Measurements from ENCODE around the gene DTD1. TPM values are rescaled to one million over a fixed set of nuclear protein-coding genes. Genes with fewer than 3 reads are reported as not detected.

The DTD1 gene
- total RNA-seq, 1 experiment from 2014 or later, result 16.6 TPM

- intact Hi-C loops (cut with micrococcal nuclease; ENCODE audit: unreplicated experiment), result no loop called here
Observed at GRCh38 chr20:18749528-18749927, 161.7 kb downstream of the DTD1 start.

DNA sequence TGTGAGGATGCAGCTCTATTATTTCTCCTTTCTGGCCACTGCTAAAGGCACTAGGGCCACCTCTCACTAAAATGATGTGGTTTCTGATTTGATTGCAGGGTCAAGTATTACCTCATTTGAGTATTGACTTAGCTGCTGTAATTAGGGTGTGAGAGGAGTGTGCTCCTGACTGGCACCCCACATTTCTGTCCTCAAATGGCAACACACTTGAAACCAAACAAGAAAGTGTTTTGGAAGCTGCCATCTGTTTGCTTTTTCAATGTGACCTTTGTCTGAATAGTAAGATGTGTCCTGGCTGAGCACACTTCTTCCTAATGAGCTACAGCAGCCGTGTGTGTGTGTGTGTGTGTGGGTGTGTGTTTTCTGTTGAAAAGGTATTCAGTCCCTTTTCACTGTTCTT lies 162.9 kb downstream of the DTD1 start:
- BruUV-seq (replicated peaks), result no TSS peak

More at GRCh38 chr20:18749528-18749927, 161.7 kb downstream of the DTD1 start:
- no peaks in the 10 kb centered on the region for H3K36me3 ChIP-seq (ENCODE audit: insufficient read depth, low read length, poor library complexity, severe bottlenecking)
- no peaks in the 10 kb centered on the region for H3K27me3 ChIP-seq (replicated peaks; ENCODE audit: insufficient read depth, low read depth, low read length, poor library complexity)
- no peak overlapping the region for H3K4me3 ChIP-seq (ENCODE audit: low read depth, low read length, poor library complexity, severe bottlenecking)
- TF ChIP-seq EZH2 (IDR thresholded peaks at IDR 0.05; ENCODE audit: borderline replicate concordance, low read depth, low read length, poor library complexity, severe bottlenecking) (no peak), CTCF (conservative IDR thresholded peaks at IDR 0.05; ENCODE audit: low read depth, low read length) (no peak)
- ChIA-PET POLR2A (ENCODE audit: low non-redundant PET) (no interaction called here), CTCF (no interaction called here)
- H3K9me3 ChIP-seq (ENCODE audit: low read depth, low read length, poor library complexity, severe bottlenecking), result no peaks in the 10 kb centered on the region
- BruUV-seq (replicated peaks), result no TSS peak
- no peak for DNase-seq (ENCODE audit: low spot score)
- no peak overlapping the region for H3K27ac ChIP-seq (ENCODE audit: low read depth, low read length, poor library complexity, severe bottlenecking)
- H3K4me1 ChIP-seq (ENCODE audit: insufficient read depth, low read length, poor library complexity, severe bottlenecking), result no peaks in the 10 kb centered on the region

DNA sequence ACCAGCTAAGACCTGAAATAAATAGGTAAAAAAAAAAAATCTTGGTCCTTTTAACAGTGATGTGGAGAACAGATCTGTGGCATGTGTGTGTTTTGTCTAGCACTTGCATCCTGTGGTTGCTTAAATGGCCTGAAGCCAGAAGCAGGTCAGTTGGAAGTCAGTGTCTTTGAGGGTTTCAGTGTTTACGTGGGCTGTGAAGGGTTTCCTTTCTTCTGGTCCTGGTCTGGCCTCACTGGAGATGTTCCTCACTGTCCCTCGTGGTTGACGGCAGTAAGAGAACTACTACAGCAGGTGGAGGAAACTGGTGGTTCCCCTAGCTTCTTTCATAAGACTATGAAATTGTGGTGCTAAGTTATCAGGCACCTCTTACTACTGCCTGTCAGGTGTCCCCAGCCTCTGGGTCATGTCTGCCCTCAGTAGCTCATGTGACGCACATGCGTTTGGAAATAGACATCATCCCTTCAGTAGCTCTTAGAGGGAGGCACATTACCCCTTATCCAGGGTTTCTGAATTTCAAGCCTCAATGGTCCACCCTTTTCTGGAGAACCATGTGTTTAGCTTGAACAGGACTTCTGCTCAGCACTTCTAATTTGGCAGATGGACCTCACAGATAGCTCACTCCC lies 166.3 kb downstream of the DTD1 start:
- CTCF ChIA-PET, result no interaction called here
- Histone ChIP-seq H3K4me3 (ENCODE audit: low read depth, low read length, poor library complexity, severe bottlenecking) (no peak overlapping the region), H3K9me3 (ENCODE audit: low read depth, low read length, poor library complexity, severe bottlenecking) (no peaks in the 10 kb centered on the region), H3K36me3 (ENCODE audit: insufficient read depth, low read length, poor library complexity, severe bottlenecking) (no peaks in the 10 kb centered on the region), H3K27ac (ENCODE audit: low read depth, low read length, poor library complexity, severe bottlenecking) (no peak overlapping the region), H3K27me3 (replicated peaks; ENCODE audit: insufficient read depth, low read depth, low read length, poor library complexity) (no peaks in the 10 kb centered on the region), H3K4me1 (ENCODE audit: insufficient read depth, low read length, poor library complexity, severe bottlenecking) (no peaks in the 10 kb centered on the region)
- intact Hi-C loops (cut with micrococcal nuclease; ENCODE audit: unreplicated experiment), result no loop called here
- no peak for DNase-seq (ENCODE audit: low spot score)
- no peak for TF ChIP-seq EZH2 (IDR thresholded peaks at IDR 0.05; ENCODE audit: borderline replicate concordance, low read depth, low read length, poor library complexity, severe bottlenecking)
- TF ChIP-seq CTCF (conservative IDR thresholded peaks at IDR 0.05; ENCODE audit: low read depth, low read length), result no peak
- BruUV-seq (replicated peaks), result no TSS peak
- POLR2A ChIA-PET (ENCODE audit: low non-redundant PET), result no interaction called here

More for the DNA sequence above, 162.9 kb downstream of the DTD1 start:
- intact Hi-C loops (cut with micrococcal nuclease; ENCODE audit: unreplicated experiment), result no loop called here
- CTCF ChIA-PET, result no interaction called here
- H3K9me3 ChIP-seq (ENCODE audit: low read depth, low read length, poor library complexity, severe bottlenecking), result no peaks in the 10 kb centered on the region
- POLR2A ChIA-PET (ENCODE audit: low non-redundant PET), result no interaction called here
- no peaks in the 10 kb centered on the region for H3K4me1 ChIP-seq (ENCODE audit: insufficient read depth, low read length, poor library complexity, severe bottlenecking)
- H3K4me3 ChIP-seq (ENCODE audit: low read depth, low read length, poor library complexity, severe bottlenecking), result no peak overlapping the region
- no peaks in the 10 kb centered on the region for H3K36me3 ChIP-seq (ENCODE audit: insufficient read depth, low read length, poor library complexity, severe bottlenecking)
- H3K27ac ChIP-seq (ENCODE audit: low read depth, low read length, poor library complexity, severe bottlenecking), result no peak overlapping the region
- TF ChIP-seq CTCF (conservative IDR thresholded peaks at IDR 0.05; ENCODE audit: low read depth, low read length) (no peak), EZH2 (IDR thresholded peaks at IDR 0.05; ENCODE audit: borderline replicate concordance, low read depth, low read length, poor library complexity, severe bottlenecking) (no peak)
- DNase-seq (ENCODE audit: low spot score), result no peak
- no peaks in the 10 kb centered on the region for H3K27me3 ChIP-seq (replicated peaks; ENCODE audit: insufficient read depth, low read depth, low read length, poor library complexity)

Measured in A673 (cell line).